Keratinocyte (primary cell): Measurements from ENCODE around the gene XAB2. TPM values are rescaled to one million over a fixed set of nuclear protein-coding genes. Genes with fewer than 3 reads are reported as not detected.

Experiments
- DNase-seq: peaks from one replicate; pipeline ENCODE4 v3.0.0-alpha.2; 2011; ENCODE audit warnings: low read depth, missing footprints, low spot score
- FAIRE-seq: peaks from 2 replicates; lab custom pipeline; 2011; peaks lifted over from hg19 to GRCh38; lab: Jason Lieb, UNC
- H2AFZ ChIP-seq: 2 replicates; pipeline ENCODE4 v1.6.0; 2012; ENCODE audit warnings: low read length, control low read depth, inconsistent platforms; ENCODE audit not compliant: control insufficient read depth
- H3K27ac ChIP-seq: 2 replicates; pipeline ENCODE4 v1.5.1; 2011; ENCODE audit warnings: low read length; ENCODE audit not compliant: control insufficient read depth, insufficient read depth
- H3K27me3 ChIP-seq: 3 replicates; pipeline ENCODE4 v1.6.0; 2011; ENCODE audit warnings: low read length; ENCODE audit not compliant: control insufficient read depth, insufficient read depth; ENCODE audit errors: extremely low read depth
- H3K36me3 ChIP-seq, 2 experiments: 2 replicates in 1 of 2; 3 replicates in 1 of 2; pipeline ENCODE4 v1.5.1; 2011; ENCODE audit warnings: low read length in 2 of 2, mild to moderate bottlenecking in 1 of 2; ENCODE audit not compliant: control insufficient read depth in 2 of 2, insufficient read depth in 2 of 2; ENCODE audit errors: extremely low read depth in 1 of 2
- H3K4me1 ChIP-seq: 3 replicates; pipeline ENCODE4 v1.5.1; 2011; ENCODE audit warnings: low read length; ENCODE audit not compliant: control insufficient read depth, insufficient read depth; ENCODE audit errors: extremely low read depth
- H3K4me2 ChIP-seq: 3 replicates; pipeline ENCODE4 v1.6.0; 2011; ENCODE audit warnings: low read depth, low read length; ENCODE audit not compliant: control insufficient read depth, insufficient read depth; ENCODE audit errors: extremely low read depth
- H3K4me3 ChIP-seq, 3 experiments: fragments of 200-600 bp in 1 of 3; sonication (generic) in 1 of 3; 2 replicates in 2 of 3; 3 replicates in 1 of 3; pipeline ENCODE4 v1.5.1; 2011 to 2016; ENCODE audit warnings: low read length in 3 of 3, mild to moderate bottlenecking in 3 of 3, control low read depth in 2 of 3, inconsistent platforms in 1 of 3, low read depth in 1 of 3, mixed read lengths in 1 of 3, mixed run types in 1 of 3, moderate library complexity in 1 of 3; ENCODE audit not compliant: control insufficient read depth in 2 of 3, insufficient read depth in 2 of 3; ENCODE audit errors: extremely low read depth in 1 of 3
- H3K79me2 ChIP-seq: 2 replicates; pipeline ENCODE4 v1.6.0; 2012; ENCODE audit warnings: low read length; ENCODE audit not compliant: control insufficient read depth, insufficient read depth
- H3K9ac ChIP-seq: 3 replicates; pipeline ENCODE4 v1.6.0; 2011; ENCODE audit warnings: low read length; ENCODE audit not compliant: control insufficient read depth, insufficient read depth; ENCODE audit errors: extremely low read depth
- H3K9me1 ChIP-seq: 3 replicates; pipeline ENCODE4 v1.6.0; 2011; ENCODE audit warnings: low read length; ENCODE audit not compliant: control insufficient read depth, insufficient read depth; ENCODE audit errors: extremely low read depth
- H3K9me3 ChIP-seq: 2 replicates; pipeline ENCODE4 v1.5.1; 2012; ENCODE audit warnings: low read depth, low read length; ENCODE audit not compliant: control insufficient read depth
- H4K20me1 ChIP-seq: 3 replicates; pipeline ENCODE4 v1.6.0; 2011; ENCODE audit warnings: low read length; ENCODE audit not compliant: control insufficient read depth, insufficient read depth; ENCODE audit errors: extremely low read depth
- CTCF ChIP-seq, 3 experiments: IDR thresholded peaks in 1 of 3; conservative IDR thresholded peaks in 1 of 3; optimal IDR thresholded peaks in 1 of 3; 2 replicates in 2 of 3; 3 replicates in 1 of 3; pipeline versions ENCODE3 to v1.5.1; 2011; ENCODE audit warnings: low read length in 3 of 3, mild to moderate bottlenecking in 3 of 3, moderate library complexity in 2 of 3, control low read depth in 1 of 3, inconsistent platforms in 1 of 3; ENCODE audit not compliant: insufficient read depth in 2 of 3; ENCODE audit errors: extremely low read depth in 1 of 3
- EZH2 ChIP-seq: IDR thresholded peaks from one replicate; pipeline ENCODE4 v1.6.1; 2012; ENCODE audit warnings: inconsistent platforms, mild to moderate bottlenecking, low read length, moderate library complexity
- dilution Hi-C: fragments of 300-500 bp; cut with MboI; formaldehyde crosslinking; loops from one replicate; pipeline ENCODE4 v1.7.0; 2020; ENCODE audit warnings: low sequenced_read_pairs; ENCODE audit not compliant: extremely low pct_ligation_motif_present
- polyA plus RNA-seq, 5 experiments: library from polyadenylated mRNA; depleted of rRNA in 3 of 5; stranded (reverse) in 3 of 5; stranded (forward) in 1 of 5; unstranded in 1 of 5; fragments of >200 nt; gene quantifications; 1 replicate in 1 of 5; 2 replicates in 3 of 5; 3 replicates in 1 of 5; pipeline versions ENCODE4 v1.2.1 to v1.2.3, GENCODE V29; 2011 to 2012; ENCODE audit warnings: missing spikeins in 2 of 5, low read depth in 1 of 5, low replicate concordance in 1 of 5

Gene XAB2
- polyA plus RNA-seq, 1 donor (not counting 4 experiments of a cell fraction or from before 2014, with no cell fraction given) = 15.6 TPM

- peaks cover 17 to 18% of the 10 kb centered on the region in 2 experiments for H3K36me3 ChIP-seq
Measured at GRCh38 chr19:7619671-7620441, 9.5 kb downstream of the XAB2 start.

GRCh38 chr19:7618771-7619510, 10.4 kb downstream of the XAB2 start:
- FAIRE-seq (no peak), DNase-seq (no peak)
- no peaks in the 10 kb centered on the region for H4K20me1 ChIP-seq
- TF ChIP-seq EZH2 = no peak
- no peak for TF ChIP-seq CTCF (optimal IDR thresholded peaks at IDR 0.05 in 1 of 3, IDR thresholded peaks at IDR 0.05 in 1 of 3, conservative IDR thresholded peaks at IDR 0.05 in 1 of 3; ENCODE audit: extremely low read depth in 1 of 3, insufficient read depth in 2 of 3, low read length in 3 of 3)
- peaks cover 14% of the 10 kb centered on the region in 2 experiments for H3K36me3 ChIP-seq
- H3K9ac ChIP-seq = no peak overlapping the region
- H3K9me1 ChIP-seq = no peaks in the 10 kb centered on the region
- no peak overlapping the region for H3K4me2 ChIP-seq
- H3K27ac ChIP-seq = no peak overlapping the region
- H3K9me3 ChIP-seq = no peaks in the 10 kb centered on the region
- no peaks in the 10 kb centered on the region for H3K79me2 ChIP-seq
- H3K27me3 ChIP-seq = no peaks in the 10 kb centered on the region
- H3K4me1 ChIP-seq = no peaks in the 10 kb centered on the region
- dilution Hi-C loops = no loop called here
- no peak overlapping the region for H3K4me3 ChIP-seq
- H2AFZ ChIP-seq = no peak overlapping the region

More at GRCh38 chr19:7619671-7620441, 9.5 kb downstream of the XAB2 start:
- Histone ChIP-seq H3K9me3 (no peaks in the 10 kb centered on the region), H3K9me1 (no peaks in the 10 kb centered on the region), H3K4me2 (no peak overlapping the region), H3K27me3 (no peaks in the 10 kb centered on the region), H3K4me1 (no peaks in the 10 kb centered on the region), H4K20me1 (no peaks in the 10 kb centered on the region), H3K27ac (no peak overlapping the region), H3K4me3 (no peak overlapping the region), H3K9ac (no peak overlapping the region), H3K79me2 (no peaks in the 10 kb centered on the region), H2AFZ (no peak overlapping the region)
- DNase-seq (no peak), FAIRE-seq (no peak)
- TF ChIP-seq EZH2 = no peak
- TF ChIP-seq CTCF (optimal IDR thresholded peaks at IDR 0.05 in 1 of 3, IDR thresholded peaks at IDR 0.05 in 1 of 3, conservative IDR thresholded peaks at IDR 0.05 in 1 of 3; ENCODE audit: extremely low read depth in 1 of 3, insufficient read depth in 2 of 3, low read length in 3 of 3) = no peak
- dilution Hi-C loops = no loop called here
